Endothelial cell of umbilical vein (primary cell): ENCODE results near the gene G6PC2. TPM values are rescaled to one million over a fixed set of nuclear protein-coding genes. Genes with fewer than 3 reads are reported as not detected.

ENCODE experiments used
- BruUV-seq: library from RNA; stranded (reverse); fragments of 400-500 nt; replicated peaks from 2 replicates; lab custom pipeline; 2021; lab: Mats Ljungman, UMichigan
- CTCF ChIA-PET: fragments of 300-600, 350-600 bp; sonication (Branson Sonifier 250); formaldehyde crosslinking; loops from one replicate; lab custom pipeline; 2021; ENCODE audit warnings: antibody characterized with exemption, inconsistent platforms; lab: Charles Lee
- POLR2A ChIA-PET: fragments of 300-600, 350-600 bp; sonication (Branson Sonifier 250); formaldehyde crosslinking; loops from one replicate; lab custom pipeline; 2021; ENCODE audit warnings: antibody characterized with exemption, inconsistent platforms; lab: Charles Lee
- DNase-seq: peaks from one replicate; pipeline ENCODE4 v3.0.0-alpha.2; 2011; ENCODE audit warnings: low read depth, low spot score
- FAIRE-seq: peaks from 2 replicates; lab custom pipeline; 2011; peaks lifted over from hg19 to GRCh38; lab: Jason Lieb, UNC
- H2AFZ ChIP-seq: 2 replicates; pipeline ENCODE4 v1.6.0; 2012; ENCODE audit warnings: low read depth, low read length, control low read depth, inconsistent platforms
- H3K27ac ChIP-seq: 2 replicates; pipeline ENCODE4 v1.5.1; 2011; ENCODE audit warnings: low read depth, mild to moderate bottlenecking, control low read depth, low read length, moderate library complexity; ENCODE audit not compliant: insufficient read depth
- H3K27me3 ChIP-seq, 2 experiments: 2 replicates each; pipeline versions ENCODE4 v1.6.0 to v1.6.1; 2011; ENCODE audit warnings: low read length in 2 of 2, mixed read lengths in 1 of 2; ENCODE audit not compliant: control insufficient read depth in 2 of 2, insufficient read depth in 2 of 2
- H3K36me3 ChIP-seq, 2 experiments: 2 replicates in 1 of 2; 3 replicates in 1 of 2; pipeline ENCODE4 v1.5.1; 2011; ENCODE audit warnings: low read length in 2 of 2, mild to moderate bottlenecking in 1 of 2, moderate library complexity in 1 of 2; ENCODE audit not compliant: control insufficient read depth in 2 of 2, insufficient read depth in 2 of 2; ENCODE audit errors: extremely low read depth in 1 of 2
- H3K4me1 ChIP-seq: 3 replicates; pipeline ENCODE4 v1.5.1; 2011; ENCODE audit warnings: mild to moderate bottlenecking, low read length; ENCODE audit not compliant: control insufficient read depth, insufficient read depth; ENCODE audit errors: extremely low read depth
- H3K4me2 ChIP-seq: 2 replicates; pipeline ENCODE4 v1.6.1; 2011; ENCODE audit warnings: low read length, control low read depth, mixed read lengths; ENCODE audit not compliant: insufficient read depth
- H3K4me3 ChIP-seq, 3 experiments: fragments of 200-600 bp in 1 of 3; sonication (generic), shearing (Covaris generic) in 1 of 3; replicated peaks in 1 of 3; 2 replicates each; pipeline ENCODE4 v1.5.1; 2011 to 2016; ENCODE audit warnings: control low read depth in 3 of 3, low read length in 3 of 3, mild to moderate bottlenecking in 2 of 3, inconsistent platforms in 1 of 3, low read depth in 1 of 3, moderate library complexity in 1 of 3; ENCODE audit not compliant: insufficient read depth in 1 of 3
- H3K79me2 ChIP-seq: 2 replicates; pipeline ENCODE4 v1.6.0; 2012; ENCODE audit warnings: low read length, inconsistent platforms; ENCODE audit not compliant: control insufficient read depth, insufficient read depth
- H3K9ac ChIP-seq: replicated peaks from 2 replicates; pipeline ENCODE3; 2011; ENCODE audit warnings: low read length, control low read depth; ENCODE audit not compliant: insufficient read depth; ENCODE audit errors: extremely low read depth
- H3K9me1 ChIP-seq: replicated peaks from 3 replicates; pipeline ENCODE4 v1.6.0; 2011; ENCODE audit warnings: mild to moderate bottlenecking, low read length; ENCODE audit not compliant: control insufficient read depth, insufficient read depth; ENCODE audit errors: extremely low read depth
- H3K9me3 ChIP-seq: replicated peaks from 2 replicates; pipeline ENCODE4 v1.5.1; 2012; ENCODE audit warnings: low read length, inconsistent platforms; ENCODE audit not compliant: control insufficient read depth, insufficient read depth
- H4K20me1 ChIP-seq: replicated peaks from 2 replicates; pipeline ENCODE3; 2011; ENCODE audit warnings: mild to moderate bottlenecking, low read length; ENCODE audit not compliant: control insufficient read depth, insufficient read depth; ENCODE audit errors: extremely low read depth
- CTCF ChIP-seq, 2 donors: IDR thresholded peaks; 1 replicate in 1 of 2; 2 replicates in 1 of 2; pipeline ENCODE4 v1.5.1; 2011; ENCODE audit warnings: low read length in 2 of 2, mild to moderate bottlenecking in 2 of 2, moderate library complexity in 2 of 2, control low read depth in 1 of 2, inconsistent platforms in 1 of 2, low read depth in 1 of 2; ENCODE audit not compliant: insufficient read depth in 1 of 2; ENCODE audit errors: extremely low read depth in 1 of 2
- EZH2 ChIP-seq: IDR thresholded peaks from 2 replicates; pipeline ENCODE4 v1.6.1; 2012; ENCODE audit warnings: borderline replicate concordance, low read depth, mild to moderate bottlenecking, moderate library complexity, low read length, inconsistent platforms; ENCODE audit not compliant: severe bottlenecking
- FOS ChIP-seq: IDR thresholded peaks from 2 replicates; pipeline ENCODE4 v1.6.1; 2011; ENCODE audit warnings: mild to moderate bottlenecking, low read length, moderate library complexity, borderline replicate concordance; ENCODE audit not compliant: insufficient read depth
- GATA2 ChIP-seq: IDR thresholded peaks from 2 replicates; pipeline ENCODE4 v1.7.0; 2011; ENCODE audit warnings: low read depth, mild to moderate bottlenecking, moderate library complexity, mixed read lengths, low read length; ENCODE audit not compliant: insufficient read length, insufficient read depth
- JUN ChIP-seq: IDR thresholded peaks from 2 replicates; pipeline ENCODE4 v1.6.1; 2011; ENCODE audit warnings: borderline replicate concordance, low read depth; ENCODE audit not compliant: insufficient read length, insufficient read depth
- MAX ChIP-seq: IDR thresholded peaks from 2 replicates; pipeline ENCODE4 v1.6.1; 2011; ENCODE audit not compliant: insufficient read depth, insufficient read length
- MYC ChIP-seq: IDR thresholded peaks from one replicate; pipeline ENCODE4 v1.6.1; 2011; ENCODE audit warnings: mild to moderate bottlenecking, low read depth, low read length
- POLR2A ChIP-seq: IDR thresholded peaks from 2 replicates; pipeline ENCODE4 v1.6.1; 2012; ENCODE audit warnings: low read depth, mild to moderate bottlenecking, control low read depth, low read length
- POLR2AphosphoS5 ChIP-seq: IDR thresholded peaks from 2 replicates; pipeline ENCODE4 v1.6.1; 2012; ENCODE audit warnings: low read depth, mild to moderate bottlenecking, control low read depth, low read length, moderate library complexity; ENCODE audit not compliant: insufficient read depth
- dilution Hi-C: fragments of 300-500 bp; cut with MboI; formaldehyde crosslinking; loops from one replicate; pipeline ENCODE4 v1.15.0; 2019; ENCODE audit warnings: low sequenced_read_pairs; ENCODE audit not compliant: extremely low pct_ligation_motif_present
- intact Hi-C: fragments of 100-400 bp; cut with micrococcal nuclease; formaldehyde crosslinking; loops from one replicate; pipeline ENCODE4 v1.10.0; 2022
- polyA plus RNA-seq, 4 experiments: library from polyadenylated mRNA; depleted of rRNA in 3 of 4; stranded (reverse) in 3 of 4; unstranded in 1 of 4; fragments of >200 nt; gene quantifications; 2 replicates each; pipeline versions ENCODE4 v1.2.1 to v1.2.3, GENCODE V29; 2011 to 2012; ENCODE audit warnings: missing spikeins in 1 of 4
- total RNA-seq: library from RNA; stranded (reverse); gene quantifications from 2 replicates; pipeline ENCODE4 v1.2.3, GENCODE V29; 2021

The G6PC2 gene
- total and polyA plus RNA-seq, 2 donors (not counting 3 experiments of a cell fraction or from before 2014, with no cell fraction given) = not detected

GRCh38 chr2:168910330-168910729, 9.2 kb downstream of the G6PC2 start:
- H3K9ac ChIP-seq = no peak overlapping the region
- POLR2A ChIA-PET = no interaction called here
- H3K27me3 ChIP-seq = peaks cover 24 to 27% of the 10 kb centered on the region in 2 experiments
- CTCF ChIA-PET = interaction anchor here (0.9 kb wide), 1 partner anchor 11 kb away, joined by 3 read pairs; no protein-coding TSS in a partner anchor
- H2AFZ ChIP-seq = no peak overlapping the region
- no peaks in the 10 kb centered on the region for H3K9me1 ChIP-seq
- no peak overlapping the region for H3K27ac ChIP-seq
- FAIRE-seq (no peak), DNase-seq (no peak)
- no peaks in the 10 kb centered on the region for H3K36me3 ChIP-seq
- H3K9me3 ChIP-seq = no peaks in the 10 kb centered on the region
- H3K4me1 ChIP-seq = no peaks in the 10 kb centered on the region
- no peak overlapping the region for H3K4me3 ChIP-seq
- TF ChIP-seq POLR2A = no peak
- no peak for TF ChIP-seq JUN
- no peak for TF ChIP-seq EZH2
- TF ChIP-seq FOS = no peak
- no peak for TF ChIP-seq MYC
- no peak for TF ChIP-seq POLR2AphosphoS5
- no peak for TF ChIP-seq CTCF (IDR thresholded peaks at IDR 0.05; ENCODE audit: extremely low read depth in 1 of 2, insufficient read depth in 1 of 2, low read depth in 1 of 2, low read length in 2 of 2)
- no peak for TF ChIP-seq GATA2
- no peak for TF ChIP-seq MAX
- no peaks in the 10 kb centered on the region for H3K79me2 ChIP-seq
- no peak overlapping the region for H3K4me2 ChIP-seq
- no TSS peak for BruUV-seq
- H4K20me1 ChIP-seq = no peaks in the 10 kb centered on the region
- dilution Hi-C loops (no loop called here), intact Hi-C loops (no loop called here)
